Erythroblast (primary cell): ENCODE results near the gene ETS2.
A peak's percentile ranks its signal among the peaks of the same experiment; 100 is the strongest.

Experiments
- DNase-seq, 2 experiments: peaks; one replicate each; lab custom pipeline; 2025; lab: John Stamatoyannopoulos, UW
- GATA1 ChIP-seq: IDR thresholded peaks from 2 replicates; pipeline ENCODE4 v1.6.1; 2011; ENCODE audit warnings: low read depth, mild to moderate bottlenecking, control low read depth, low read length, moderate library complexity
- POLR2A ChIP-seq: IDR thresholded peaks from 2 replicates; pipeline ENCODE4 v1.6.1; 2011; ENCODE audit warnings: mild to moderate bottlenecking, low read length

The ETS2 gene

GRCh38 chr21:38788275-38788905 is 17.3 kb upstream of the ETS2 start:
- no peak for DNase-seq
- TF ChIP-seq GATA1 (no peak), POLR2A (no peak)

GRCh38 chr21:38789275-38789674 is 16.5 kb upstream of the ETS2 start:
- no peak for TF ChIP-seq POLR2A
- no peak for DNase-seq

DNA sequence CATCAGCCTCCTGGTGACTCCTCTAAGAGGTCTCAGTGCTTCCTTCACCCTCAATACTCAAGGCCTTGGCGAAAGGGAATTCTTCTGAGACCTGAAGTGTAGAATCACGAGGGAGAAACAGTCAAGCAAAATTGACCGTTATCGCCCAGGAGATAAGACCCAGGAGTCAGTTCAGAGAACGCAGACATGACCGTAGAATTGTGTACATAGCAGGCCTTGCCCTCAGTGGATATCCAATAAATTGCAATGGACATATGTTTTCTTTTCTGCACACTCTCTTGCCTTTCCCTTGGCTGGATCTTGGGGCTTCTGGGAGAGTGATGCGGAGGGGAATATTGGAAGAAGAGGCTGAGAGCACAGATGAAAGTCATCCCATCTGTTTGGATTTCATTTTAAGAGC is 15.7 kb upstream of the ETS2 start:
- TF ChIP-seq GATA1, result no peak
- TF ChIP-seq POLR2A, result no peak
- DNase-seq, result no peak

DNA sequence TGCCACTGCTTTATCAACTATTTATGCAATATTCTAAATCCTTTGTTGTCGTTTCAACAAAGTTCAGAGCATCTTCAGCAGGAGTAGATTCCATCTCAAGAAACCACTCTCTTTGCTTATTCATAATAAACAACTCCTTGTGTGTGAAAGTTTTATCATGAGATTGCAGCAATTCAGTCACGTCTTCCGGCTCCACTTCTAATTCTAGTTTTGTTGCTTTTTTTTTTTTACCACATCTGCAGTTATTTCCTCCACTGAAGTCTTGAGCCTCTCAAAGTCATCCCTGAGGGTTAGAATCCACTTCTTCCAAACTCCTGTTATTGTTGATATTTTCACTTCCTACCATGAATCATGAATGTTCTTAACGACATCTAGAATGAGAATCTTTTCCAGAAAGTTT is 14.8 kb upstream of the ETS2 start:
- DNase-seq, result no peak
- TF ChIP-seq POLR2A (no peak), GATA1 (no peak)

- TF ChIP-seq GATA1 (no peak), POLR2A (no peak)
- no peak for DNase-seq
These were observed 12.9 kb upstream of the ETS2 start for GRCh38 chr21:38792676-38793459.

GRCh38 chr21:38793926-38794713 is 11.6 kb upstream of the ETS2 start:
- DNase-seq, result no peak
- TF ChIP-seq GATA1, result no peak
- TF ChIP-seq POLR2A, result no peak

- DNase-seq, result no peak
- no peak for TF ChIP-seq POLR2A
- TF ChIP-seq GATA1, result no peak
These were observed 10.8 kb upstream of the ETS2 start for GRCh38 chr21:38794978-38795377.

GRCh38 chr21:38795475-38795874 is 10.3 kb upstream of the ETS2 start:
- DNase-seq, result no peak
- TF ChIP-seq GATA1 (no peak), POLR2A (no peak)

DNA sequence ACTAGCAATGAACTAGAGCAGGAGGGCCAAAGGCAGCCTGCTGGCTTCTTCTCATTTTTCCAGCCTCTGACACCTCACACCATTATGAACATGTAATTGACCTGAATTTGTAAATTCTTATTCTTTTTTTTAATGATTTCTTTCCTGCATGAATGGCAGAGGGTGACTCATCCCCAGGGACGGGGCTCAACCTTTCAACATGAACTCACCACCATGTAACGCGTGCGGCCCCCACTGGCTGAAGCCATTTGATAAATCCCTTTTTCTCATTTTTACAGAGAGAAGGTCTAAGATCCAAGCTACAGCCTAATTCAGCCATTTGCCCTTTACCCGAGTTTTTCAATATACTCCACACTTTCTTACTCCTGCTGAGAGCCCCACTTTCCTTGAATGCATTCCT is 9.3 kb upstream of the ETS2 start:
- no peak for TF ChIP-seq POLR2A
- TF ChIP-seq GATA1, result no peak
- DNase-seq, result no peak

- DNase-seq, result peak in 1 of 2 experiments; percentile 8
- TF ChIP-seq POLR2A (no peak), GATA1 (no peak)
These were observed 8.3 kb upstream of the ETS2 start for GRCh38 chr21:38797470-38797869.

DNA sequence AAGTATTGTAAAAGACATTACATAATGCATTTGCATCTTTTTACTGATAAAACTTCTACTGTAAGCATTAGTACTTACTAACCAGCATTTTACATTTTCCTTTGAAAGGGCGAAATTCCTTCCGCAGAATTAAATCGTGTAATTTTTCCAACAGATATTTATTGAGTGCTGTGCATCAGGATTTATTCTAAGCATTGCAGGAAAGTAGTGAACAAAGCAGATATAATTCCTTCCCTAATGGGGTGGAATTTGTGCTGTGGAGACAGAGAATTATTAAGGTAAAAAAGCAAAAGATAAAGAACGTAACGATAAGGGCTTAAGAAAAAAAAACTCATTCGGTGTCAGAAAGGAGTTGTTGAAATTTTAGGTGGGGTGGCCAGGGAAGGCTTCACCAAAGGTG is 7.6 kb upstream of the ETS2 start:
- no peak for DNase-seq
- TF ChIP-seq POLR2A (no peak), GATA1 (no peak)

GRCh38 chr21:38798481-38798882 is 7.2 kb upstream of the ETS2 start:
- DNase-seq, result peak in 1 of 2 experiments; percentile 3
- no peak for TF ChIP-seq POLR2A
- no peak for TF ChIP-seq GATA1

GRCh38 chr21:38800046-38800758 is 5.5 kb upstream of the ETS2 start:
- DNase-seq, result no peak
- no peak for TF ChIP-seq GATA1
- TF ChIP-seq POLR2A, result no peak
